ENCODE results near the gene FIZ1.

DNA sequence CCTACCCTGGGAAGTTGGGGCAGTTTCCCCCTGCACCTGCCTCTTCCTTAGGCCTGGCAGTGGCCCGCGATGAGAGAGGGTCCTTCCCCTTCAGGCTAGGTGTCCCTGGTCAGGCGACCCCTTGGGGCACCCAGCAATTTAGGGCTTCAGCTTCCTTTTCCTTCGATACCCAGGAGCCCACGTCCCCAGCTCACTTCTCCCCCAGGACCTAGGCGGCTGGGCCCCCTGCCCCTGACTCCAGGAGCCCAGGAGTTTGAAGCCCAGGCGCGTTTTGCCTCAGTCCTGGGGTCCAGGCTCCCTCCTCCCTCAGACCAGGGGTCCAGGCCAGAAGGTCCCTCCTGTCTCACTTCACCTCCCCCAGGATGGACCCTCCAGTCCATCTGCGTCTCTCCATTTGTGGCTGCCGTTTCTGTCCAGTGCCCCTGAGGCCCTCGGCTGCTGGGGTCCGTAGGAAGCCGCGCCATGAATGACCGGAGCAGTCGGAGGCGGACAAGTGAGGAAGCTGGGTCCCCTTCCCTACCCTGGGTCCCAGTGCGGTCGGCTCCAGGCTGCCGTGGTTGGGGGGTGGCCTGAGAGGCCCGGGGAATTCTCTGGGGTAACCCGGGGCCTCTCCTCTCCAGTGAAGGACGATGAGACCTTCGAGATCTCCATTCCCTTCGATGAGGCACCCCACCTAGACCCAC, 49.4 kb upstream of the FIZ1 start:
- no peak for TF ChIP-seq POLR2A (IDR thresholded peaks at IDR 0.05)
- TF ChIP-seq, protein P1, sequence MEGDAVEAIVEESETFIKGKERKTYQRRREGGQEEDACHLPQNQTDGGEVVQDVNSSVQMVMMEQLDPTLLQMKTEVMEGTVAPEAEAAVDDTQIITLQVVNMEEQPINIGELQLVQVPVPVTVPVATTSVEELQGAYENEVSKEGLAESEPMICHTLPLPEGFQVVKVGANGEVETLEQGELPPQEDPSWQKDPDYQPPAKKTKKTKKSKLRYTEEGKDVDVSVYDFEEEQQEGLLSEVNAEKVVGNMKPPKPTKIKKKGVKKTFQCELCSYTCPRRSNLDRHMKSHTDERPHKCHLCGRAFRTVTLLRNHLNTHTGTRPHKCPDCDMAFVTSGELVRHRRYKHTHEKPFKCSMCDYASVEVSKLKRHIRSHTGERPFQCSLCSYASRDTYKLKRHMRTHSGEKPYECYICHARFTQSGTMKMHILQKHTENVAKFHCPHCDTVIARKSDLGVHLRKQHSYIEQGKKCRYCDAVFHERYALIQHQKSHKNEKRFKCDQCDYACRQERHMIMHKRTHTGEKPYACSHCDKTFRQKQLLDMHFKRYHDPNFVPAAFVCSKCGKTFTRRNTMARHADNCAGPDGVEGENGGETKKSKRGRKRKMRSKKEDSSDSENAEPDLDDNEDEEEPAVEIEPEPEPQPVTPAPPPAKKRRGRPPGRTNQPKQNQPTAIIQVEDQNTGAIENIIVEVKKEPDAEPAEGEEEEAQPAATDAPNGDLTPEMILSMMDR (IDR thresholded peaks at IDR 0.05): no peak

Measured in heart left ventricle (tissue), 13 donors.